Glutamatergic neuron (in vitro differentiated cells): Measurements from ENCODE around the gene BHLHE40. TPM values are rescaled to one million over a fixed set of nuclear protein-coding genes. Genes with fewer than 3 reads are reported as not detected.
A peak's percentile ranks its signal among the peaks of the same experiment; 100 is the strongest.

Source experiments
- DNase-seq: peaks from one replicate; pipeline ENCODE4 v3.0.0; 2022
- H3K27ac Mint-ChIP-seq: one replicate; pipeline ENCODE4 v1.8.0; 2020; ENCODE audit warnings: mild to moderate bottlenecking, mixed read lengths, inconsistent platforms; ENCODE audit not compliant: unreplicated experiment
- H3K27me3 Mint-ChIP-seq: one replicate; pipeline ENCODE4 v1.8.0; 2020; ENCODE audit warnings: mild to moderate bottlenecking, moderate library complexity, mixed read lengths, inconsistent platforms; ENCODE audit not compliant: unreplicated experiment
- H3K36me3 Mint-ChIP-seq: one replicate; pipeline ENCODE4 v1.8.0; 2020; ENCODE audit warnings: mild to moderate bottlenecking, mixed read lengths, inconsistent platforms; ENCODE audit not compliant: unreplicated experiment
- H3K4me1 Mint-ChIP-seq: one replicate; pipeline ENCODE4 v1.8.0; 2020; ENCODE audit warnings: mild to moderate bottlenecking, low read depth, mixed read lengths, inconsistent platforms; ENCODE audit not compliant: unreplicated experiment
- H3K4me3 Mint-ChIP-seq: one replicate; pipeline ENCODE4 v1.8.0; 2020; ENCODE audit warnings: mild to moderate bottlenecking, mixed read lengths, inconsistent platforms; ENCODE audit not compliant: unreplicated experiment
- H3K9me3 Mint-ChIP-seq: one replicate; pipeline ENCODE4 v1.8.0; 2020; ENCODE audit warnings: mild to moderate bottlenecking, moderate library complexity, mixed read lengths, inconsistent platforms; ENCODE audit not compliant: unreplicated experiment
- total RNA-seq: library from RNA; stranded (reverse); fragmentation: NEBNext Ultra II Directional; extraction: Animal tissue kit (Norgen Biotek cat#: 25700); gene quantifications from one replicate; pipeline ENCODE4 v1.2.1, GENCODE V29; 2021; ENCODE audit not compliant: unreplicated experiment
- TF ChIP-seq, protein P1 (sequence below): fragments of 200-600 bp; sonication (generic); IDR thresholded peaks from one replicate; pipeline ENCODE4 v1.5.0; 2021; ENCODE audit not compliant: partially characterized antibody, unreplicated experiment

BHLHE40 gene
- total RNA-seq, 1 donor from 2014 or later: 0.22 TPM

DNA sequence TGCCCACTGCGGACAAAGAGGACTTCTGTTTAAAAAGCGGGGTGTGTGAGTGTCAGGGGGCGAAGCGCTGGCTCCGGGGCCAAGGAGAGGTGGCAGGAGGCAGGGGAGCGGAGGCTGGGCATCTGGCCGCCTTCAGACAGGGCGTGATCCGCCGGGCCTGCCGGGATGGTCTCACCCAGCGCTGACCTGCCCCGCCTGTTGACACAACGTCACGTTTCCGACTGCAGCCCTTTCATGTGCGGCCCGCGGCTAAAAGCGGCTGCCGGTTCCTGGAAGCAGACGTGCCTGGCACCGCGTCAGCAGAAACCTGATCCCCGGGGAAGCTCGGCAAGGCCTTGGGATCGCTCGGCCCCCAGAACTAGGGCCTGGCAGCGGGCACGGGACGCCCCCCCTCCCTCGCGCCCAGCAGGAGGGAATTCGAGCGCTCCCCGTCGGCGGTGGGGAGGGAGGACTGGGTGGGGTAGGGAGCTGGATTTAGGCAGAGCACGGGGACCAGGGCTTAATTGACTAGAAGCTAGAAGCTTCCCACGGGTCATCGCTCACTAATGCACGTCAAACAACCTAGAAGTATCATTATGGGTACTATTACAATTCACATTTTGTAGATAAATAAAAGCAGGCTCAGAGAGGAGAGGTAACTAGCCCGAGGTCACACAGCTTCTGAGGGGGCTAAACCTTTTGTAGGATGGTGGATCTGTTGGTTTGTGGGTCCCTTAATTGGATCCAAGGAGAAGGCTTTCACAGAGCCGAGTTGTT lies 7.7 kb downstream of the BHLHE40 start:
- Mint-ChIP-seq H3K27ac (peak overlapping the region; percentile 52), H3K9me3 (no peaks in the 10 kb centered on the region)

DNA sequence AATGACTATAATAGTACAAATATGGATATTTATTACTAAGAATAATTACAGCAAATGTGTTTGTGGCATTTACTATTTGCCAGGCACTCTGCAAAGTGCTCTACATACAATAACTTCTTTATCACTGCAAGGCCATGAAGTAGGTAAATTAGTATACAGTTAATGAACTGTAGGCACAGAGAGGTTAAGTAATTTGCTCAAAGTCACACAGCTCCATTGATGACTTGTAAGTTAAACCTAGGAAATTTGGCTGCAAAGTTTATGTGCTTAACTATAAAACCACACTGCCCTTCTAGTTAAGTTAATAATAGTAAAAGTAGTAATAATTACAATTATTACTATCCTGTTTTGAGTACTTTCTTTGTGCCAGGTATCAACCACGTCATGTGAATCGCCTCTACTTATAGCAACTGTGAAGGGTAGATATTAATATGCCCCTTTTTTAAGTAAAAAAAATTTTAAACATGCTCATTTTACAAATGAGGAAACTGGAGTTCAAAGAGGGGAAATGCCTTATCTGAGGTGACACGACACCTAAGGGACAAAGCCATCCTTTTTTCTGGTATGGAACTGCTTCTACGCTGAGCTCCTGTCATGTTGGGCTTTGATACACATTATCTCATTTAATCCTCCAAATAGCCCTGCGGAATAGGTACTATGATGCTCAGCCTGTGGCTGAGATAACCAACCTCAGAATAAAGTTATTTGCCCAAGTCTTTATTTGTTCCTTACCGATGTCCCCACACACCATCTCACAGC lies 8.5 kb downstream of the BHLHE40 start:
- Mint-ChIP-seq H3K9me3 (no peaks in the 10 kb centered on the region), H3K27ac (no peak overlapping the region), H3K4me1 (peaks cover 7% of the 10 kb centered on the region), H3K27me3 (peaks cover 3% of the 10 kb centered on the region), H3K36me3 (no peaks in the 10 kb centered on the region), H3K4me3 (peak overlapping the region; percentile 63)
- DNase-seq: no peak
- TF ChIP-seq, protein P1, sequence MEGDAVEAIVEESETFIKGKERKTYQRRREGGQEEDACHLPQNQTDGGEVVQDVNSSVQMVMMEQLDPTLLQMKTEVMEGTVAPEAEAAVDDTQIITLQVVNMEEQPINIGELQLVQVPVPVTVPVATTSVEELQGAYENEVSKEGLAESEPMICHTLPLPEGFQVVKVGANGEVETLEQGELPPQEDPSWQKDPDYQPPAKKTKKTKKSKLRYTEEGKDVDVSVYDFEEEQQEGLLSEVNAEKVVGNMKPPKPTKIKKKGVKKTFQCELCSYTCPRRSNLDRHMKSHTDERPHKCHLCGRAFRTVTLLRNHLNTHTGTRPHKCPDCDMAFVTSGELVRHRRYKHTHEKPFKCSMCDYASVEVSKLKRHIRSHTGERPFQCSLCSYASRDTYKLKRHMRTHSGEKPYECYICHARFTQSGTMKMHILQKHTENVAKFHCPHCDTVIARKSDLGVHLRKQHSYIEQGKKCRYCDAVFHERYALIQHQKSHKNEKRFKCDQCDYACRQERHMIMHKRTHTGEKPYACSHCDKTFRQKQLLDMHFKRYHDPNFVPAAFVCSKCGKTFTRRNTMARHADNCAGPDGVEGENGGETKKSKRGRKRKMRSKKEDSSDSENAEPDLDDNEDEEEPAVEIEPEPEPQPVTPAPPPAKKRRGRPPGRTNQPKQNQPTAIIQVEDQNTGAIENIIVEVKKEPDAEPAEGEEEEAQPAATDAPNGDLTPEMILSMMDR: no peak

More for the DNA sequence above, 7.7 kb downstream of the BHLHE40 start:
- peak; percentile 88 for DNase-seq
- Mint-ChIP-seq H3K4me1 (peaks cover 7% of the 10 kb centered on the region), H3K4me3 (peak overlapping the region; percentile 73), H3K27me3 (peaks cover 3% of the 10 kb centered on the region), H3K36me3 (no peaks in the 10 kb centered on the region)
- TF ChIP-seq, protein P1: no peak

DNA sequence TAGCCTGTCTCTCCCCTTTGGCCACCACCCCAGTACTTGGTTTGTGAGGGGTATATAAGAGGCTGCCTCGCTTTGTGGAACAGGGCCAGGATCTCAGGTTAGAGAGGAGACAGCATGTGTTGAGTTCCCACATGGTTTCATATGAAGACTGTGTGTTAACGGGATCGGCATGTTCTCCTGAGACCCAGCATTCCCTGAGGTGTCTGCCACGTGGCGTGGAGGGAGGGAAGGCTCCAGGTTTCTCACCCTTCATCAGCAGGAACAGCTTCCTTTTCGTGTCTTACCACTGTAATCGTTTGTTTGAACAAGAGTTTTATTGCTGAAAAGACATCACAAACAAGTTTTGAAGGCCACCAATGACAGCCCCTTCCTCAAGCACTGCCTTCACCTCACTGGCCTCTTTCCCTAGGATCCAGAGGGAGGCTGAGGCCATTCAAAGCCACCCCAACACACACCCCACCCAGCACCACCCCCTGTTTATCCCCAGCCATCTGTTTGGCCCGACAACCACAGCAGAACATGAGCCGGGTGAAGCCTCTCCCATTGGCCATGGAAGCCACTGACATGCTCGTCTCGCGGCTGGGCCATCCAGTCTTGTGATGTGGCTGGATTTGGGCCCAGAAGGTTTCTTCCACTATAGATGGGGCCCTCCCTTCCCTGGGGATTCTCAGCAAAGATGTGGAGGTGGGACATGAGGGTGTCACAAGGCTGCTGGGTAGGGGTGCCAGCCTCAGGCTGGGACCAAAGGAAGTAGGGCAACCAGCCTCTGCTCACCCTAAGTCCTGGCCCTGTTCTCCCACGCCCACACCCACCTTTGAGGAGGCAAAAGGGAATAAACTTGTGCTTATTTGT lies 10.0 kb downstream of the BHLHE40 start:
- no peak overlapping the region for H3K27ac Mint-ChIP-seq
- peaks cover 3% of the 10 kb centered on the region for H3K4me1 Mint-ChIP-seq
- no peak for DNase-seq
- TF ChIP-seq, protein P1: no peak
- no peaks in the 10 kb centered on the region for H3K9me3 Mint-ChIP-seq
- H3K27me3 Mint-ChIP-seq: peaks cover 3% of the 10 kb centered on the region
- H3K4me3 Mint-ChIP-seq: no peak overlapping the region
- no peaks in the 10 kb centered on the region for H3K36me3 Mint-ChIP-seq

DNA sequence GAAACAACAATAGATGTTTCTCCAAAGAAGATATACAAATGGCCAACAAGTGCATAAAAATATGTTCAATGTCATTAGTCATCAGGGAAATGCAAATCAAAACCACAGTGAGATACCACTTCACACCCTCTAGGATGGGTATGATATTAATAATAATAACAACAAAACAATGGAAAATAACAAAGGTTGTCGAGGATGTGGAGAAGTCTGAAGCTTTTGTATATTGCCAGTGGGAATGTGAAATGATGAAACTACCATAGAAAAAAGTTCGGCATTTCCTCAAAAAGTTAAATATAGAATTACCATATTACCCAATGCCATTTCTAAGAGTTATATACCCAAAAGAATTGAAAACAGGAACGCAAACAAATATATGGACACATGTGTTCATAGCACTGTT lies 10.8 kb downstream of the BHLHE40 start:
- H3K27ac Mint-ChIP-seq: no peak overlapping the region

More for the DNA sequence above, 10.8 kb downstream of the BHLHE40 start:
- Mint-ChIP-seq H3K36me3 (no peaks in the 10 kb centered on the region), H3K4me1 (peaks cover 3% of the 10 kb centered on the region), H3K4me3 (no peak overlapping the region), H3K9me3 (no peaks in the 10 kb centered on the region), H3K27me3 (peaks cover 5% of the 10 kb centered on the region)
- TF ChIP-seq, protein P1: no peak
- DNase-seq: no peak
